GM19455 (cell line): Measurements from ENCODE around the gene OTP.

Experiments
- ATAC-seq: cut with Tn5 transposase; IDR thresholded peaks from one replicate; pipeline ENCODE4 v1.9.1; 2021; ENCODE audit not compliant: unreplicated experiment

The OTP gene

GRCh38 chr5:77640589-77641396 lies 2.3 kb upstream of the OTP start:
- no peak for ATAC-seq

GRCh38 chr5:77638763-77639671 lies 504 bp upstream of the OTP start:
- no peak for ATAC-seq

DNA sequence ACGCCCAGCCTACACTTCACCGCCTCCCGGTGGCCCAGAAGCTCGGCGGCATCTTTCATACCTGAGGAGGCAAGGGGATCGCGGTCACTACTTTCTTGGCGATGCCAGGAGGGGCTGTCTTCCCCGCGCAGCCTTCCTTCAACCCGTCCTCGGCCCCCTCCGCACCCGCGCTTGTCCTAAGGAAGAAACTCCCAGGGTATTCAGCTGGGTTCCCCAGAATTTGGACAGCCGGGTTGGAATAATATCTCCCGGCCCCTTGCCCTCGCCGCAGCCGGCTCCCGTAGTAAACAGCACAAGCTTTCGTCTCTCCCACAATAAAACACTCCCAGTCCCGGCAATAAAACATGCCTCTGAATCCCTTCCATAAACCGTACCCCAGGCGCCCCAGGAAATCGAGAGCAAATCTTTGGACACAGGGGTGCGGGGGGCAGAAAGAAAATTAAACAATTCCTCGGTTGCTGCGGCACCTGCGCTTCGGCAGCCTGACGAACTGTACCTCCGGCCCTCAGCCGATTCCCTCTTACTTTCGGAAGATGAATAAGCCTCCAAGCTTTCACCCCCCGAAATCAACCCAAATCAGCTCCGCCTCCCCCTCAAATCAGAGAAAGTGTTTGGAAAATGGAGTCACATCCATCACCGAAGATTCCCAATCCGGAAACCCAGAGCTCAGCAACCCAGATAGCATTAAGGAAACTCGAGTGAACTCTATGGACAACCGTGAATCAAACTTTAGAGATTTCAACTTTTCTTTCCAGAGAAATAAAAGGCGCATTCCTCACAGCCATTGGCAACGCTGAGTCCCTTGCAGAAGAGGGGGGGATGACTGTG lies 1.1 kb downstream of the OTP start:
- no peak for ATAC-seq

DNA sequence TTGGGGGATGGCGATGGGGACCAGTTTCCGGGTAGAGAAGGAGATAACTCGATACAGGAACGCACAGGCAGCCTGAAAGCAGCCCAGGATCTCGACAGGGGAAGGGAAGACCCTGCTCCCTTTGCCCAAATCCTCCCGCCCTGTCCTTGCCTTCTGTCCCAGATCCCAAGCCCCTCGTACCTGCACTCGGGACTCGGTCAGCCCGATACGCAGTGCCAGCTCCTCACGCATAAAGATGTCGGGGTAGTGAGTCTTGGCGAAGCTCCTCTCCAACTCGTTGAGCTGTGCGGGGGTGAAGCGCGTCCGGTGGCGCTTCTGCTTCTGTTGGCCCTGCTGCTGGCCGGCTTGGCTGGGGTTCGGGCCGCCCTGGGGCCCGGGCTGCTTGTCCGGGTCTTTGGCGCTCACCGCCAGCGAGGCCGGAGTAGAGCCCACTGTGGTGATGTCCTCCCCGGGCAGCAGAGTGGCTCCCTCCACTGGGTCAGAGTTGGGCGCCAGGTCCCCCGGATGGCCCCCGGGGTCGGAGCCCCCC lies 1.8 kb downstream of the OTP start:
- no peak for ATAC-seq

GRCh38 chr5:77635917-77636640 lies 2.4 kb downstream of the OTP start:
- ATAC-seq: no peak

- no peak for ATAC-seq
Measured at GRCh38 chr5:77635067-77635916, 3.2 kb downstream of the OTP start.

GRCh38 chr5:77633709-77634108 lies 4.8 kb downstream of the OTP start:
- no peak for ATAC-seq

DNA sequence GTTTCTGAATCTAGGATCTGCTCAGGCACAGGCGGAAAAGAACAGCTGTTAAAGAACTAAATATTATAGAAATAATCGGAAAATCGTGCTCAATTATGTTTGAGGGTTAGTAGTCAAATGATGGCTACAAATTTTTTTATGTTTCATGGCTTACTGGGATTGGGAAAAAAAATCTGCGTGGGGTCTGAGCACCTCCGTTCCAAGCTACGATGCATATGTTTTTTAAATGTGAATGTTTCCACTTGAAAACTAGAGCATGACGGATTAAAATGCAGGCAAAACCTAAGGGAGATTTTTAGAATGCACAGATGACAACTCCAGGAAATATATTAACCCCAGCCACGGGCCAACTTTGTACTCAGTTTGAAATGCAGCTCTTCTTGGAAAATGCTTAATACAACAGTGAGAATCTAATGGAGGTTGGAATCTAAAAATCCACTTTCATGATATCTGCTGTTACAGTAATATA lies 5.3 kb downstream of the OTP start:
- no peak for ATAC-seq

GRCh38 chr5:77632526-77633206 lies 5.8 kb downstream of the OTP start:
- ATAC-seq: no peak

- ATAC-seq: peak; percentile 84
Measured at GRCh38 chr5:77630114-77630680, 8.3 kb downstream of the OTP start.

DNA sequence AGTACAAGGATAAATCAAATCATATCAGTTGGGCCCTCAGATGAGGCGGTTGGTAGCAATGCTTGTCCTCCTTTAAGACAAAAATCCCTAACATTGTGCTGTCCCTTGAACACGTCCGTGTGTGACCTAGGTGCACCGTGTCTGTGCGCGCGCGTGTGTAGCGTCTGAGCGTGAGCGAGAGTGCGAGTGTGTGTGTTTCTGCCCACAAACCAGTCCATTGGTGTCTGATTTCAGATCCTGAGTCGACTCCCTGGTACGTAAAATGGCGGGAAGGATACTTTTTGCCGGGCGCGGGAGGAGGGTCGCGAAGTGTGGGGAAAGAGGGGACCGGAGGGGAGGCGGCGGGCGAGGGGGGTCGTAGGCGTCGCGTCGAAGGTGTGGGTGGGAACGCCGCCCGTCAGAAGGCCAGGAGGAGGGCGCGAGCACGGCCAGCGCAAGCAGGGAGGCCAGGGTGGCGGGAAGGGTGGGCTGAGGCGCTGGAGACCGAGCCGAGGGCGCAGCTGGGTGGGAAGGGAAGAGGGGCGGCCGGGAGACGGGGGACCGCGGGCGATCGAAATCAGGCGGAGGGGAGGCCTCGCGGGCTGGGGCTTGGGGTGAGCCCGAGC lies 8.9 kb downstream of the OTP start:
- ATAC-seq: no peak

DNA sequence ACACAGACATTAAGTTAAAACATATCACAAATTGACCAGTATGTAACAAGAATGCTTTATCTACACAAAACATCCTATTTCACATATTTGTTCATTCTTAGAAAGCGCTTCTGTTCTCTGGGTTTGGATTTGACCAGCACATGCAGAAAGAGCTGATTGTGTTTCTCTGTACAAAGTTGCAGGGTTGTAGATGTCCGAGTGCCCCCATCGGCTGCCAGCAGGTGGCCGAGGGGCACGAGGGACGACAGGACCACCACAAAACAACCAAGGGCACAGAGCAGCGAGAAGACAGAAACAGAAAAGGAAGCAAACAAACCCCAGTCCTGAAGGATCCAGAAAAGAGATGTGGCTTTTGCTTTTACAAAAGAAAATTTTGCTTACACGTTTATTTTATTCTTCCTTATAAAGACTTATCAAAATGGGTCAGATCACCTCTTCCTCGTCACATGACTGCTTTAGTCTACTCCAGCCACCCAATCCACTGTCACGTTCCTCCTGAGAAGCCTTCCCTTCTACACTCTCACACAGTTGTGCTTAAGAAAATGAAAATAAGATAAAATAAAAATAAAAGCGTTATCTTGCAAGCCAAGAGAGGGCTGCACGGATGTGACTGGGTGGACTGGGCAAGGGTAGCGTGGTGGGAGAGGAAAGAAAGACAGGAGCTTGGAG lies 9.5 kb downstream of the OTP start:
- ATAC-seq: no peak

DNA sequence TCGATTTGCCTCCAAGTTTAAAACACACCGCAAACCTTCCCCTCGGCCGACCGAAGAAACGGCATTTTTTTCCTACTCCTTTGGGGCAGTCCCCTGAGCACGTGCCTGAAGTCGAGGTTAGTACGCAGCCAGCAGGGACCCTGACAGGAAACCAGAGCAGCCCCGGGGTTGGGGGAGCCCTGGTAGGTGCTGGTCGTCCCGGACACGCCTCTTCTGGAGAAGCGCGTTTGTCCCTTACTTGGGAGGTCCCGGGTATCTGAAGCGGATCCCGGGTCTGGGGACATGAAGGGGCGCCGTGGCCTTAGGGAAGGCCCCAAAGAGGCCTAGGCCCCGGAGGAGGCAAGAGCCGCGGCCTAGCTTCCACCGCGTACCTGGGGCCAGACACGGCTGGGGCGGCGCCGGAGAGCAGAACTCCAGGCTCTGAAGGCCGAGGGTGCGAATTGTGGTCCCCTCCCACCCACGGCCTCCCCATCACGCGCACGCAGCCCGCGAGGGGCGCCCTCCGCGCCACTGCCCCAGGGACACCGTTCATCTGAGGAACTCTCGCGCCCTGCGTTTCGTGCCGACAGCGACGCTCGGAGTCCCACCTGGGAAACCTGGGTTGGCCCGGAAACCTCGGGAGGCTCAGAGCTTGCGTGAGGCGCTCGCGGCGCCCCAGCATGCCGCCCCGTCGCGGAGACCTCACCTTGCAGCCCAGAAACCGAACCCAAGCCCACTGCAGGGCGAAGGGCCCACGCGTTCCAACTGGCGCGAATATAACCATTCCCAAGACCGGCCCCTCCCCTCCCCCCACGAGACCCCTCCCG lies 10.4 kb downstream of the OTP start:
- no peak for ATAC-seq

DNA sequence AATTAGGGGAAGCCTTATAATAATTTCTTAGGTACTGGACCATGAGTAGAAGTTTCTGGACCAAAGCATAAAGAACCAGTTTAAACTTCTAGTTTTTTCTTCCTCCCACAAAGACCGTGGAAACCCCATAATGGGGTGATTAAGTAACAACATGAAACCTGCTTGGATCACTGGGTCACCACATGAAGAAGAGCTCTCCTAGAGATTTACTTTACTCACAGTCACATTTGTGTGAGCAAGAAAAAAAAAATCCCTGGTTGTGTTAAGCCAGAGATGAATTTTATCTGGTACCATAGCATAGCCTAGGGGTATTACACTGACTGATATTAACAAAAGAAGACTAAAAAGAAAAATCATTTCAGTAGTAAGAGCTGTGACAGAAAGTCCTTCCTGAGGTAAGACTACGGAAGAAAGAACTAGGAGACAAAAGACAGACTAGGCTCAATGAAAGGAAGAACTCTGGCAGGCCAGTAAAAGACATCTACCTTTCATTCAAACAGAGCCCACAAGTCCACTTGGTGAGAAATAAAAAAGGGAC lies 15.2 kb downstream of the OTP start:
- ATAC-seq: no peak

DNA sequence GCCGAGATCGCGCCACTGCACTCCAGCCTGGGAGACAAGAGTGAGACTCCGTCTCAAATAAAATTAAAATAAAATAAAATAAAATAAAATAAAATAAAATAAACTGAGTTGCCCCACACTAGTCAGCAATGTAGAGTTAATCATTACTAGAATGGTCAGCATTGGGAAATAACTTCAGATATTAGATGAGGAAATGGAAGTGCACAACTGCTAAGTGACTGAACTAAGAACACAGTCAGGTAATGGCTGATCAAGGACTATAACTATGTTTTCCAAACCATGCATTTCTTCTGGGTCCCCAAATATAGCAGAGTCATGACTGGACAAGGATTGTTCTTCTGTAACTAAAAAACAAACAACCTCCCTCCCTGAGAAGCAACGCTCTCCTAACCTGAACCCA lies 17.1 kb downstream of the OTP start:
- ATAC-seq: no peak

DNA sequence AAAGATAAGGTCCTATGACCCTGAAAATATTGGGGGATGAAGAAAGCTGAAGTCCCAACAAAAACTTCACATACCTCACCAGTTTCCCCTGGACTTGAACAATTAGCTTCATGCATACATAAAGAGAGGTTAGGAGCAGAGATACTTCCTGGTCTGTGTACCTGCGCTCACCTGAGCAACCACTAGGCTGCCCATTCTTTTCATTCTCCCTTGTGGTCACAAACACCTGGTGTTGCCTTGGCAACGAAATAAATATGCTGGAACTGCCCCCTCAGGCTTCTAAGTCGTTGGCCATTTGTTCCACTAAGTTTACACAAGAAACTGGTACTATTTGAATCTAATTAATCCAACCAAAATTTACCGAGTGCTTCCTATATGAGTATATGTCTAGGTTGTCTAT lies 18.1 kb downstream of the OTP start:
- no peak for ATAC-seq
